Activated naive CD4-positive, alpha-beta T cell (primary cell): ENCODE data around the gene EXOC3L2.

Experiments
- DNase-seq, 4 experiments: peaks; one replicate each; lab custom pipeline; 2025; lab: John Stamatoyannopoulos, UW

EXOC3L2 gene

DNA sequence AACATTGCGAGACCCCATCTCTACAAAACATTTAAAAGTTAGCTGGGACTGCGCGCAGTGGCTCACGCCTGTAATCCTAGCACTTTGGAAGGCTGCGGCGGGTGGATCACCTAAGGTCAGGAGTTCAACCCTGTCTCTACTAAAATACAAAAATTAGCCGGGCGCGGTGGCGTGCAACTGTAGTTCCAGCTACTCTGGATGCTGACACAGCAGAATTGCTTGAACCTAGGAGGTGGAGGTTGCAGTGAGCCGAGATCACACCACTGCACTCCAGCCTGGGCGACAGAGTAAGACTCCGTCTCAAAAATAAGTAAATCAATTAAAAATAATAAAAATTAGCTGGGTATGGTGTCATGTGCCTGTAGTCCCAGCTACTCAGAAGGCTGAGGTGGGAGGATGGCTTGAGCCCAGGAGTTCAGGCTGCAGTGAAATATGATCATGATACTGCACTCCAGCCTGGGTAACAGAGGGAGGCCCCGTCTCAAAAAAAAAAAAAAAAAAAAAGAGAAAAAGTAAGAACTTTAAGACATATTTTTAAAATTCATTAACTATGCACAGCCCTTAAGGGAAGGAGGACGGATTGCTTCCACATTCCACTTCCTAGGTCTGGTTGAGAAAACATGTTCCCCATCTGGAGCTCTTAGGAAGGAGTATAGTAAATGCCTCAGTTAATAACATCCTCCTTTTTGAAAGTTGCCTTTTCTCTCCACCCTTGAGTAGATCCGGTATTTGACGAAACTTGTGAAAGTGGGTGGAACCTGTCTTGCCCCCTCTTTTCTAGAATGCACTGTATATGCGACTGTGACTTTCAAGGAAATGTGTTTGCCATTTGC is 26.1 kb downstream of the EXOC3L2 start:
- DNase-seq: no peak

DNA sequence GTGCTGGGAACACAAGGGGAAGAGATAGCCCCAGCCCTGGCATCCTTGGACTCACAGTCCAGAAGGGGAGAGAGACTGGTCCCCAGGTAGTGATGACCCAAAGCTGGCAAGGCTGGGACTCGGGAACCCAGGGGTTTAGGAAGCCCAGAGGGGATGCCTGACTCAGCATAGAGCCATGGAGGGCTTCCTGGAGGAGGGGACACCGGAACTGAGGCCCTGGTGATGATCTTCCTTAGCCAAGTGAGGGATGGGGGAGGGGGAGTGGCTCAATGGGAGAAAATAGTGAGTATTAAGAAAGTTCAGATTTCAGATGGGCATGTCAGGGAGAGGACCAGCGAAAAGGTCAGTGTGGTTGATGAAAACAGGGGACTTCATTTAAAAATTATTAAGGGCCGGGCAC is 26.8 kb downstream of the EXOC3L2 start:
- no peak for DNase-seq

DNA sequence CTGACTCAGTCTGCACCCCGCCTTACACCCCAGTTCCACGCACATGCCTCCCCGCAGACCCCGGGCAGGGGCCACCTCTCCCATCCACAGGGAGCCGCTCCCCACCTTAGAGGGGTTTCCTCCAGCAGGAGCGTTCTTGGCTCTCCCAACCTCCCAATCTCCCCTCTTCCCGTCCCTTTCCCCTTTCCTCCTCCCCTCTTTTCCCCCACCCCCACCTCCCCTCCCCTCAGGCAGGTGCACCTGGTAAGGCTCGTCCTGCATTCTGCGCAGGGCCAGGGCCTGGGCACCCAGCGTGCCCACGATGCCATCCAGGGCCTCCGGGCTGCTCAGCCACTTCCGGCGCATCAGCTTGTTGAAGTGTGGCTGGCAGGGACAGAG is 27.3 kb downstream of the EXOC3L2 start:
- no peak for DNase-seq

DNA sequence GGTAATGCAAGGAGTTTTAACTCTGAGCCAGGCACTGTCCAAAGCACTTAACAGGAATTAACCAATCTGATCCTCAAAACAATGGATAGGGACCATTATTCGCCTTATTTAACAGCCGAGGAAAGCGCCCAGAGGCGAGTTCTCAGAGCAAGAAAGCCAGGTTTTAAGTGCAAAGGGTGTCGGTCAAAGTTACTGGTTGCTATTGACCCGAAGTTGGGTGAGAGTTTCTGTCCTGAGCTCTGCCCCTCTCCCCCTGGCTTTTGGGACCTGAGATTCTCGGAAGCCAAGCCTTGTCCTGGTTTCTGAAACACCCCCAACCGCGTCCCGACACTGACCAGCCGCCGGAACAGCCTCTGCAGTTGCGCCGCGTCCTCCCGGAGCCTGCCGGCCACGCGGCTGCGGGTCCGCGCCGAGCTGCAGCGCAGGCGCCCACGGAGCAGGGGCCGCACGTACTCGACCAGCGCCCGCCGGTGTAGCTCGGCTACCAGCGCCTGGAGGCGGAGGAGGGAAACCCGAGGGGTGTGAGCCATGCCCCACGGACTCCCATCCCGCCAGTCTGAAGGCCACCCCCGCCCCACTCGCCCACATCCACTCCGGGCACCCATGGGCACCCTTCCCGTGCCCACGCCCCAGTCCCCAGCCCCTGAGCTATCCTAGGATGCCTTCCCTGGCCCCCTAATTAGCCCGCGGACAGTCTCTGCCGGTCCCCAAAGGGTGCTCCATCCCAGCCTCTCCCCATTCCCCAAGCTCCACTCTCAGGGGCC is 27.8 kb downstream of the EXOC3L2 start:
- no peak for DNase-seq

DNA sequence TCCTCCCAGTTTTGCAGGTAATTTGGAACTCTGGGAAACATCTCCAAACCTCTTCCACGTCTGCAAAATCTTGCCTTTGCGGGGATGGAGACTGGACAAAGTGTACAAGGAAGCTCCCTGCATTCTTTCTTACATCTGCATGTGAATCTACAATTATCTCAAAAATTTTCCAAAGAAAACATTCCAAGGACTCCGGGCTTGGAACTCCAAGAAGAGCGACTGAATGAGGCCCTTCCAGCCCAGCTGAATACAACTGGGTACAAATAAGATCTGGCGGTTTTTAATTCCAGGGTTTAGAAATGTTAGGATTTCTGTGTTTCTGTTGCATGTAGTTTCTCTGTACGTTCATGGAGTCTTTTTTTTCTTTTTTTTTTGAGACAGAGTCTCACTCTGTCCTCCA is 28.5 kb downstream of the EXOC3L2 start:
- no peak for DNase-seq

DNA sequence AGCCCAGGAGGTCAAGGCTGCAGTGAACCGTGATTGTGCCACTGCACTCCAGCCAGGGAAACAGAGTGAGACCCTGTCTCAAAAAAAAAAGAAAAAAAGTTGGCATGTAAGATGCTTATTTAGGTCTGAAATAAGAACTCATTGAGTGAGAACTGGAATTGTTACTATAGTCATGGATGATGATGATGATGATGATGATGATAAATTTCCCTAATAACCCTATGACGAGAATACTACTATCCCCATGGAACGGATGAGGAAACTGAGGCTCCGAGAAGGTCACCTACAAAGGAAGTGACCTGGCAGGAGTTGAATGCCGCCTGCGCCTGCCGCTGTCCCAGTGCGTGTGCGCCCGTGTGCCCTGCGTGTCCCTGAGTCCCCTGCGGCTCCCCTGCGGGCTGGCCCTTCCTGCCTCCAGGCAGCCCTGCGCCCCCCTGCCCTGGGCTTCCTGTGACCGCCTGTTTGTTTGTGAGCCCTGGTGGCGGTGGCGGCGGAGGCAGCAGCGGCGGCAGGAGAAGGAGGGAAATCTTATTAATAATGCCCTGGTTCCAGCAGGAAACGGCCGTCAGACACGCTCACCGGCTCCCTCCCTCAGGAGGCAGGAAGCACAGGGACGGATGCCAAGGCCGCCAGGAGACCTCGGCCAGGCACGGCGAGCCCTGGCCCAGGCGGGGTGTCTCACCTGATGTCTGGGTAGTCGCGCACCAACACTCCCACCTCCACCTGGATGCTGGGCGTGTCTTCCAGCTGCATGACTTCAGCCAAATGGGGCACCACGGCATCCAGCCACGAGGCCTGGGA is 29.6 kb downstream of the EXOC3L2 start:
- DNase-seq: no peak

DNA sequence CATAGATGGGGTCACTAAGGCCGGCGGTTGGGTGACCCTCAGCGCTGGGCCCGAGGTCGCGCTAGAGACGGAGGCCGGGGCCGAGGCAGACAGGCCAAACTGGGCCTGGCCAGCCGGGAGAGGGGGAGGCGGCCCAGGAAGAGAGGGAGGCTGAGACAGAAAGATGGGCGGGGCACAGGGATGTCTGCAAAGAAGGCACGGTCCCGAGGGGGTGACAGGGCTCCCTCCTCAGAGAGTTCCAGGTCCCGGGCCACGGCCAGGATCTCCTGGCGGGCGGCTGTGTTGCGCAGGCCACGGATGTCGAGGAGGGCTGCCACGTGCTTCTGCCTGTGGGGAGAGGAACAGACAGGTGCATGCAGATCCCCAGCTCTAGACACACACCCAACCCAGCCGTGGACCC is 32.2 kb downstream of the EXOC3L2 start:
- no peak for DNase-seq

DNA sequence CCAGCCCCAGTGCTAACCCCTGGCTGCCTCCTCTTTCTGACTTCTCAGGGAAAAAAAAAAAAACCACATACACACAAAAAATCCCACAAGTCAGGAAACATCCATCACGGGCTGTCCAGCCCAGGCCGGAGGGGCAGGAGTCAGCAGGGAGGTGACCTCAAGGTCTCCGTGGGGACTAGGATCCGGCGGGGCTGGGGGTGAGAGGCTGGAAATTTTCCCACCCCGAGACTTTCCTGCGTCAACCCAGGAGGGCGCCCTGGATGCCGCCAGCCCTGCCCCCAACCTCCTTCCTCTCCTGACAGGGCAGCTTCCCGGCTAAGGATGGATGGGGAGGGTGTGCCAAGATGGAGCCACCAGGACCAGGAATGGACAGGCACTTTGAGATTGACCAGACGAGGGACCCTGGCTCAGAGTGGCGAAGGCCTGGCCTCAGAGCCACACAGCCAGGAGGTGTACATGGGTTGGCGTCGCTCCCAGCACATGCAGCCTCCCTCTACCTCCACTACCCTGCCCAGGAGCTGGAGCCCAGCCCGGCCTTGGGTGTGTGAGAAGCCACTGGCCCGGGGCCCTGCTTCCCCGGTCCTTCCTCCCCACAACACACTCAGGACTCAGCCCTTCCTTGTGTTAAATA is 33.3 kb downstream of the EXOC3L2 start:
- no peak for DNase-seq

DNA sequence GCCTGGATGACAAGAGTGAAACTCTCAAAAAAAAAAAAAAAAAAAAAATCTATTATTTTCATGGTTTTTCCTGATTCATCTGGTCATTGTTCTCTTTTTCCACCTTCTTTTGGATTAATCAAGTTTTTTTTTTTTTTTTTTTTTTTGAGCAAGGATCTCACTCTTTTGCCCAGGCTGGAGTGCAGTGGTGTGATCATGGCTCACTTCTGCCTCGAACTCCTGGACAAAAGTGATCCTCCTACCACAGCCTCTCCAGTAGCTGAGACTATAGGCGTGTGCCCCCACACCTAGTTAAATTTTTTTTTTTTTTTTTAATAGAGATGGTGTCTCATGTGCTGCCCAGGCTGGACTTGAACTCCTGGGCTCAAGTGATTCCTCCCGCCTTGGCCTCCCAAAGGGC is 38.9 kb downstream of the EXOC3L2 start:
- no peak for DNase-seq

DNA sequence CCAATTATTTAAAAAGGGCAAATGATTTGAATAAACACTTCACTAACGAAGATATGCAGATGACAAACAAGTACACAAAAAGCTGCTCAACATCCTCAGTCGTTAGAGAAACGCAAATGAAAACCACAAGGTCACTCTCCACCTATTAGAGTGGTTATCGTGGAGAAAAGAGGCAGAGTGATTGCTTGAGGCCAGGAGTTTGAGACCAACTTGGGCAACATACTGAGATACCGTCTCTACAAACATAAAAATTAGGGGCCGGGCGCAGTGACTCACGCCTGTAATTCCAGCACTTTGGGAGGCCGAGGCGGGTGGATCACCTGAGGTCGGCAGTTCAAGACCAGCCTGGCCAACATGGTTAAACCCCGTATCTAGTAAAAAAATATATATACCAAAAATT is 39.4 kb downstream of the EXOC3L2 start:
- DNase-seq: no peak

DNA sequence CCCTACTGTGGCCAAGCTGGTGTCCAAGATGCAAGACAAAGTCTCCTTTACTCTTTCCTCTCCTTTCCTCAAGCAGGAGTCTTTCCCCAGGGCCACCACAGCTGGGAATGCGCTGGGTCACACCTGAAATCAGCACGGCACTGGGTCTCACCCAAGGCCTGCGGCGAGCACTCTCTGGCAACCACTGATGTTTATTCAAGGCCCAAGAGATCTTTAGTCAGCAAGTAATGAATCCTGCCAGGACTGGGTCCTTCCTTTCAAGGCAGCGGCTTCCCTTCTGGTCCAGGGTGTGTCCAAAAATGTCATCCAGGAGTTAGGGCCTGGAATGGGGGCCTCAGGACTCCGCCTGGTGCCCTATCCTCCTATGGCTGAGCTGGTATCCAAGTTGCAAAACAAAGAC is 42.6 kb downstream of the EXOC3L2 start:
- no peak for DNase-seq

DNA sequence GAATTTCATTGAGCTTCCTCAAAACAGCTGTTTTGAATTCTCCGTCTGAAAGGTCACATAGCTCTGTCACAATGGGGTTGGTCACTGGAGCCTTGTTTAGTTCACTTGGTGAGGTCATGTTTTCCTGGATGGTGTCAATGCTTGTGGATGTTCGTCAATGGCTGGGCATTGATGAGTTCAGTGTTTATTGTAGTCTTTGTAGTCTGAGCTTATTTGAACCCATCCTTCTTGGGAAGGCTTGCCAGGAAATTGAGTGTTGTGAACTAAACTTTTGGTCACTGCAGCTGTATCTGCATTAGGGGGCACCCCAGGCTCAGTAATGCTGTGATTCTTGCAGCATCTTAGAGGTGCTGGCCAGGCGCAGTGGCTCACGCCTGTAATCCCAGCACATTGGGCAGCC is 44.6 kb downstream of the EXOC3L2 start:
- DNase-seq: no peak

DNA sequence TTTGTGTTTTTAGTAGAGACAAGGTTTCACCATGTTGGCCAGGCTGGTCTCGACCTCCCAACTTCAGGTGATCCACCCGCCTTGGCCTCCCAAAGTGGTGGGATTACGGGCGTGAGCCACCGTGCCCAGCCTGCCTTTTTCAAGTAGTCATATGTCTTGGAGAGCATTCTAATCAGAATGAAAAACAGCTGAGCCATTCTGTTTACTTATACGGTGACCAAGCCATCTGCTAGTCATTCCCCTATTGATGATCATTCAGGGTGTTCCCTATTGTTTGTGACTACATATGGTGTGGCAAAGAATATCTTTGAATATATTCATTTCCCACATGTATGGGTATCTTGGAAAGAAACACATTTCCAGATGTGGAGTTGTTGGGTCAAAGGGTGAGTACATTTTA is 49.4 kb downstream of the EXOC3L2 start:
- no peak for DNase-seq

DNA sequence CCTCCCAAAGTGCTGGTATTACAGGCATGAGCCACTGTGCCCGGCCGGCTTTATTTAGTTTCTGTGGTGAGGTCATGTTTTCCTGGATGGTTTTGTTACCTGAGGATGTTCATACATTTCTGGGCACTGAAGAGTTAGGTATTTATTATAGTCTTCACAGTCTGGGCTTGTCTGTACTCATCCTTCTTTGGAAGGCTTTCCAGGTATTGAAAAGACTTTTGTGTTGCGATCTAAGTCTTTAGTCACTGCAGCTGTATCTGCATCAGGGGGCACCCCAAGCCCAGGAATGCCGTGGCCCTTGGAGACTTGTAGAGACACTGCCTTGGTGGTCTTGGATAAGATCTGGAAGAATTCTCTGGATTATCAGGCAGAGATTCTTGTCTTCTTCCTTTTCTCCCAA is 53.8 kb downstream of the EXOC3L2 start:
- no peak for DNase-seq

DNA sequence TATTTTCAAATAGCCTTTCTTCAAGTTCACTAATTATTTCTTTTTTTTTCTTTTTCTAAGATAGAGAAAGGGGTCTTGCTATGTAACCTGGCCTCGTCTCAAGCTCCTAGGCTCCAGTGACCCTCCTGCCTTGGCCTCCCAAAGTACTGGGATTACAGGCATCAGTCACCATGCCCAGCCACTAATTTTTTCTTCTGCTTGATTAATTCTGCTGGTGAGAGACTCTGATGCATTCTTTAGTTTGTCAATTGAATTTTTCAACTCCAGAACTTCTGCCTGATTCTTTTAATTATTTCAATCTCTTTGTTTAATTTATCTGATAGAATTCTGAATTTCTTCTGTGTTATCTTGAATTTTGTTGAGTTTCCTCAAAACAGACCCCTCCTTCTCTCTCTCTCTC is 55.2 kb downstream of the EXOC3L2 start:
- no peak for DNase-seq

DNA sequence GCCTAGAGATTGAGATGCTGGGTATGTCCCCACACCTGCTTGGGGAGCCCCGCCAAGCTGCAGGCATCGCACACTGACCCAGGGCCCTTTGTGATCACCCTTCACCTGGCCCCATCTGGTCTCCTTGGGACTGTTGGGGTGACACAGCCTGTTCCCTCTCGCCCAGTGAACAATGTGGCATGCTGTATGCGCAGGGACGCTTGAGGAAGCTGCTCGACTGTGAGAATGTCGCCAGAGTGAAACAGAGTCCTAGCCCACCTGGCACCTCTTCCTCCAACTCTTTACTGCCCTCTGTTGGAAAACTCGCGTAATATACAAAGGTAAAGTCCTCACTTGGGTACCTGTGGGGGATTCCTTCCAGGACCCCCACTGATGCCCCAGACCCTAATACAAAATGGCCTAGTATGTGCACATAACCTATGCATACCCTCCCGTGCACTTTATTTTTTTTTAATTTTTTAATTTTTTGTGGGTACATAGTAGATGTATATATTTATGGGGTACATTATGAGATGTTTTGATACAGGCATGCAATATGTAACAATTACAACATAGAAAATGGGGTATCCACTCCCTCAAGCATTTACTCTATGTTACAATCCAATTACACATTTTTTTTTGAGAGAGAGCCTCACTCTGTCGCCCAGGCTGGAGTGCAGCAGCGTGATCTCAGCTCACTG is 57.6 kb downstream of the EXOC3L2 start:
- no peak for DNase-seq

DNA sequence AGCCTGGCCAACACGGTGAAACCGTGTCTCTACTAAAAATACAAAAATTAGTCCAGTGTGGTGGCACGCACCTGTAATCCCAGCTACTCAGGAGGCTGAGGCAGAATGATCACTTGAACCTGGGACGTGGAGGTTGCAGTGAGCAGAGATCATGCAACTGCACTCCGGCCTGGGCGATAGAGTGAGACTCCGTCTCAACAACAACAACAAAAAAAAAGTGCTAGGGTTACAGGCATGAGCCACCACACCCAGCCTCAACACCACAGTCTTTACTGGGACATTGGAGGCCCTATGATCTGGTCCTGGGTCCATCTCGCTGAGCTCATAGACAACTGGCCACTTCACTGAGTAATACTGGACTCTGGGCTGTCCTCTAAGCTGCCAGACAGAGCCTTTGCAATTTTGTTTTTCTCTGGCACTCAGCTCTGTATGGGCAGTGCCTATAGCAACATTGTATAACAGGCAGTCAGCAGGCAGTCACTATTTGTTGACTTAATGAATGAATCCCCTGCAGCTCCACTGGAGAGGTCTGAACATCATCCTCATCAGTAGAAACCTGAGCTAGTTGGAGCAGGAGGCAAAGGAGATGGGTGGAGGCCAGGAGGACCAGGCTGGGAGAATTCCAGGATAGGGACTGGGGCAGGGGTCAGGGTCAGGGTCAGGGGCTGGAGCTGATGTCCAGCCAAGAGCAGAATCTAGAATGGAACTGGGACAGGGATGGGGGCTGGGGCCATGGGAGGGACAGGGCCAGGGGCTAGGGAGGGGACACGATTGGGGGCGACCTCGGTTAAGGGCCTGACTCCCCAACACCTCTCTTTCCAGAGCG is 58.5 kb downstream of the EXOC3L2 start:
- DNase-seq: no peak

DNA sequence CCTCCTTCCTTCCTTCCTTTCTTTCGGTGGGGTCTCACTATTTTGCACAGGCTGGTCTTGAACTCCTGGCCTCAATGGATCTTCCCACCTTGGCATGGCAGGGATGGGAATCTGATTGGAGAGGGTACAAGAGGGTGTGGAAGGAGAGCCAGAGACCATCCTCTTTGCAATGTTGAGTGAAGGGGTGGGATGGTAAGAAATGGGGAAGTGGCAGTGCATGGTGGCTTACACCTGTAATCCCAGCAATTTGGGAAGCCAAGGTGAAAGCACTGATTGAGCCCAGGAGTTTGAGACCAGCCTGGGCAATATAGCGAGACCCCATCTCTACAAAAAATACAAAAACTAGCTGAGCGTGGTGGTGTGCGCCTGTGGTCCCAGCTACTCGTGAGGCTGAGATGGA is 61.1 kb downstream of the EXOC3L2 start:
- no peak for DNase-seq

DNA sequence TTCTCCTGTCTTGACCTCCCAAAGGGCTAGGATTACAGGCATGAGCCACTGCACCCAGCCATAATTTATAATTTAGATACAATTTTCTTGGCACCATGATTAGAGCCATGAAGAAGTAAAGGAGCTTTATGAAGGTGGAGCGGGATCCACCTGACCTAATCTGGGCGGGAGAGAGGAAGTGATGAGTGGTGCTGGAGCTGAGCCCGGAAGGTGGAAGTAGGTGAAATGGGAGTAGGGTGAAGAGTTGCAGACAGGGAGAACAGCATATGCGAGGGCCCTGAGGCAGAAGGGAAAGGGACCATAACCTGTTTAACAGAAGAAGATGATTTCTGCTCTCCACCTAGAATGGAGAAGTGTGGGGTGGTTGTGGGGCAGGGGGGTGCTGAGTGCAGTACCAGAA is 62.4 kb downstream of the EXOC3L2 start:
- DNase-seq: no peak

DNA sequence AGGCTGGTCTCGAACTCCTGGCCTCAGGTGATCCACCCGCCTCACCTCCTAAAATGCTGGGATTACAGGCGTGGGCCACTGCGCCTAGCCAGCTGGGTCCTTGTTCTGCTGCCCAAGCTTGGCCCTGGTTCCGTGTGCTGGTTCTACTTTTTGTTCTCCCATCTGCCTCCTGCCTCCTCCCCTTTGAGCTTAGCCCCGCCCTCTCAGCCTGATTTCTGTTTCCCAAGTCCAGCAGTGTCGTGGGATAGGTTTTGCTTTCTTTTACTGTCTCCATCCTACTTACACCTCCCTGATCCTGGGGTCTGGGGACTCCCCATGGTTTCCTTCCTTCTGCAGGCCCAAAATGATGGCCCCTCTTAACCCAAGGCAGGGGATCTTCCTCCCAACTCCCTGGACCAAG is 64.3 kb downstream of the EXOC3L2 start:
- DNase-seq: no peak

DNA sequence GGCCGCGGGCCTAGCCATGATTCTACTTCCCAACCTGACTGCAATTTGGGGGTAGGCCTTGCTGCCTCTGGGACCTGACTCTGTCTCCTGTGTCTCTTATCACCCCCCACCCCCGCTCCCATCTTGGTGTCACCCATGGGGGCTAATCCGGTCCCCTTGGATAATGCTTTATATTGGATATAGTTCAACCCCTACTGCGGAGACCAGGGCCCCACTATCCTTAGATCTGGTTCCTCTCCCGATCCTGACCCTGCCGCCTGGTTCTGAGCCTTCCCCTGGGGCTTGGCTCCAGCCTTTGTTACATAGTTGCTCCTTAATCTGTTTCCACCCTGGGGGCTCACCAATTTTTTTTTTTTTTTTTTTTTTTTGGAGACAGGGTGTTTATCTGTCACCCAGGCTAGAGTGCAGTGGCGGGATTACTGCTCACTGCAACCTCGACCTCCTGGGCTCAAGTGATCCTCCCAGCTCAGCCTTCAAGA is 65.3 kb downstream of the EXOC3L2 start:
- DNase-seq: no peak
